Lower leg skin (tissue), 3 donors: ENCODE data around the gene PEA15.

Experiments used
- CTCF ChIP-seq, 3 donors: fragments of 450-650 bp; IDR thresholded peaks; one replicate each; pipeline ENCODE4 v1.5.1; 2016; ENCODE audit warnings: antibody characterized with exemption in 3 of 3, mild to moderate bottlenecking in 3 of 3, moderate library complexity in 2 of 3
- POLR2A ChIP-seq, 2 donors: fragments of 450-650 bp; IDR thresholded peaks; one replicate each; pipeline ENCODE4 v1.6.1; 2016 to 2017; ENCODE audit warnings: antibody characterized with exemption in 2 of 2, mild to moderate bottlenecking in 1 of 2, moderate library complexity in 1 of 2

- TF ChIP-seq CTCF (IDR thresholded peaks at IDR 0.05) (no peak), POLR2A (IDR thresholded peaks at IDR 0.05) (no peak)
Measured at GRCh38 chr1:160239582-160240299, 34.6 kb downstream of the PEA15 start.
